ENCODE results near the gene PATZ1.

Gene PATZ1

GRCh38 chr22:31277741-31278140 lies 68.4 kb downstream of the PATZ1 start:
- DNase-seq (ENCODE audit: low read depth in 1 of 2, low spot score in 1 of 2) = no peak
- Histone ChIP-seq H3K4me3 (replicated peaks; ENCODE audit: insufficient read depth, low read length) (no peak overlapping the region), H3K27me3 (ENCODE audit: insufficient read depth, poor library complexity, severe bottlenecking) (no peaks in the 10 kb centered on the region), H3K27ac (replicated peaks) (no peak overlapping the region)
- no peak for TF ChIP-seq POLR2AphosphoS5 (IDR thresholded peaks at IDR 0.05; ENCODE audit: low read depth)
- no peak for TF ChIP-seq REST (IDR thresholded peaks at IDR 0.05; ENCODE audit: insufficient replicate concordance, low read depth)
- TF ChIP-seq SPI1 (IDR thresholded peaks at IDR 0.05; ENCODE audit: borderline replicate concordance, low read depth) = no peak
- TF ChIP-seq CTCF (IDR thresholded peaks at IDR 0.05; ENCODE audit: insufficient read depth, low read length) = no peak
- no peak for TF ChIP-seq GABPA (IDR thresholded peaks at IDR 0.05; ENCODE audit: low read depth)

GRCh38 chr22:31276426-31277167 lies 69.5 kb downstream of the PATZ1 start:
- Histone ChIP-seq H3K4me3 (replicated peaks; ENCODE audit: insufficient read depth, low read length) (no peak overlapping the region), H3K27ac (replicated peaks) (no peak overlapping the region), H3K27me3 (ENCODE audit: insufficient read depth, poor library complexity, severe bottlenecking) (no peaks in the 10 kb centered on the region)
- TF ChIP-seq REST (IDR thresholded peaks at IDR 0.05; ENCODE audit: insufficient replicate concordance, low read depth) (no peak), SPI1 (IDR thresholded peaks at IDR 0.05; ENCODE audit: borderline replicate concordance, low read depth) (no peak)
- DNase-seq (ENCODE audit: low read depth in 1 of 2, low spot score in 1 of 2) = no peak

All from HL-60 (cell line).